HEK293 (cell line): ENCODE measurements around the gene RGS7.

Source experiments
- CTCF ChIA-PET: fragments of 350-600 bp; formaldehyde crosslinking; extraction: SDS; loops from one replicate; lab custom pipeline; 2021; ENCODE audit warnings: antibody characterized with exemption; lab: Yijun Ruan, JAX
- POLR2A ChIA-PET: fragments of 300-600 bp; formaldehyde crosslinking; extraction: SDS; loops from one replicate; lab custom pipeline; 2020; ENCODE audit warnings: antibody characterized with exemption, inconsistent platforms; lab: Yijun Ruan, JAX
- H3K27ac ChIP-seq: fragments of 200-500 bp; sonication (Bioruptor generic); 2 replicates; pipeline ENCODE4 v1.5.1; 2014; ENCODE audit warnings: low read depth, low read length, control low read depth, inconsistent platforms; ENCODE audit errors: extremely low read depth
- H3K36me3 ChIP-seq, 2 experiments: fragments of 200-500 bp in 1 of 2; sonication (Bioruptor generic) in 1 of 2; 1 replicate in 1 of 2; 2 replicates in 1 of 2; pipeline ENCODE4 v1.5.1; 2014 to 2017; ENCODE audit warnings: inconsistent platforms in 2 of 2, low read length in 2 of 2; ENCODE audit not compliant: control insufficient read depth in 2 of 2, insufficient read depth in 1 of 2
- H3K4me1 ChIP-seq: fragments of 200-500 bp; sonication (Bioruptor generic); 2 replicates; pipeline ENCODE4 v1.5.1; 2014; ENCODE audit warnings: mild to moderate bottlenecking, low read length, inconsistent platforms; ENCODE audit not compliant: control insufficient read depth, insufficient read depth
- H3K4me3 ChIP-seq: 2 replicates; pipeline ENCODE4 v1.5.1; 2011; ENCODE audit warnings: low read depth, mild to moderate bottlenecking, control low read depth, low read length, moderate library complexity
- H3K9me3 ChIP-seq: fragments of 200-500 bp; sonication (Bioruptor generic); 2 replicates; pipeline ENCODE4 v1.5.1; 2014; ENCODE audit warnings: low read depth, low read length, inconsistent platforms; ENCODE audit not compliant: control insufficient read depth, insufficient read depth
- EGR2 ChIP-seq: fragments of 450-650 bp; formaldehyde crosslinking; IDR thresholded peaks from 2 replicates; pipeline ENCODE4 v1.5.1; 2016; ENCODE audit warnings: low read depth, missing biosample characterization, missing genetic modification characterization
- GLI2 ChIP-seq: fragments of 450-650 bp; formaldehyde crosslinking; IDR thresholded peaks from 2 replicates; pipeline ENCODE4; 2017; ENCODE audit warnings: missing biosample characterization, missing genetic modification characterization, low read depth, borderline replicate concordance
- HOXA7 ChIP-seq: sonication (generic); formaldehyde crosslinking; IDR thresholded peaks from 2 replicates; pipeline ENCODE4 v1.8.1; 2022; ENCODE audit warnings: missing genetic modification reagents, borderline replicate concordance
- KLF8 ChIP-seq: fragments of 450-650 bp; formaldehyde crosslinking; IDR thresholded peaks from 2 replicates; pipeline ENCODE4 v1.5.1; 2016; ENCODE audit warnings: missing biosample characterization, missing genetic modification characterization
- KLF9 ChIP-seq: fragments of 450-650 bp; formaldehyde crosslinking; IDR thresholded peaks from 2 replicates; pipeline ENCODE4 v1.5.1; 2016; ENCODE audit warnings: missing biosample characterization, missing genetic modification characterization, low read depth
- ZBTB48 ChIP-seq: fragments of 450-650 bp; formaldehyde crosslinking; IDR thresholded peaks from 2 replicates; pipeline ENCODE4 v1.5.1; 2016; ENCODE audit warnings: missing biosample characterization, missing genetic modification characterization
- ZBTB7A ChIP-seq: fragments of 450-650 bp; formaldehyde crosslinking; IDR thresholded peaks from 2 replicates; pipeline ENCODE4 v1.5.1; 2016; ENCODE audit warnings: low read depth, missing biosample characterization, missing genetic modification characterization
- ZNF223 ChIP-seq: fragments of 450-650 bp; formaldehyde crosslinking; IDR thresholded peaks from 2 replicates; pipeline ENCODE4 v1.5.1; 2016; ENCODE audit warnings: missing biosample characterization, missing genetic modification characterization
- ZNF391 ChIP-seq: fragments of 450-650 bp; formaldehyde crosslinking; IDR thresholded peaks from 2 replicates; pipeline ENCODE4 v1.5.1; 2016; ENCODE audit warnings: low read depth, missing biosample characterization, missing genetic modification characterization, borderline replicate concordance
- ZNF558 ChIP-seq: fragments of 450-650 bp; formaldehyde crosslinking; IDR thresholded peaks from 2 replicates; pipeline ENCODE4 v1.5.1; 2016; ENCODE audit warnings: missing biosample characterization, missing genetic modification characterization
- ZNF596 ChIP-seq: fragments of 450-650 bp; IDR thresholded peaks from 2 replicates; pipeline ENCODE4 v1.5.0; 2018; ENCODE audit warnings: missing biosample characterization, mild to moderate bottlenecking, missing genetic modification characterization, moderate library complexity
- ZNF654 ChIP-seq: fragments of 450-650 bp; formaldehyde crosslinking; IDR thresholded peaks from 2 replicates; pipeline ENCODE4 v1.5.1; 2016; ENCODE audit warnings: low read depth, missing biosample characterization, missing genetic modification characterization
- ZNF660 ChIP-seq: fragments of 450-650 bp; IDR thresholded peaks from 2 replicates; pipeline ENCODE4 v1.5.1; 2018; ENCODE audit warnings: missing biosample characterization, mild to moderate bottlenecking, missing genetic modification characterization
- TF ChIP-seq, protein P1 (sequence below): fragments of 450-650 bp; formaldehyde crosslinking; IDR thresholded peaks from 2 replicates; pipeline ENCODE4 v1.5.1; 2016; ENCODE audit warnings: missing biosample characterization, missing genetic modification characterization
- TF ChIP-seq, protein P2 (sequence below): fragments of 450-650 bp; formaldehyde crosslinking; IDR thresholded peaks from 2 replicates; pipeline ENCODE4 v1.5.1; 2016; ENCODE audit warnings: missing biosample characterization, missing genetic modification characterization, low read depth
- TF ChIP-seq, protein P3 (sequence below): fragments of 450-650 bp; formaldehyde crosslinking; IDR thresholded peaks from 2 replicates; pipeline ENCODE4 v1.5.1; 2016; ENCODE audit warnings: missing biosample characterization, missing genetic modification characterization
- TF ChIP-seq, protein P4 (sequence below): fragments of 450-650 bp; formaldehyde crosslinking; IDR thresholded peaks from 2 replicates; pipeline ENCODE4 v1.5.1; 2016; ENCODE audit warnings: missing biosample characterization, missing genetic modification characterization
- TF ChIP-seq, protein P5 (sequence below): fragments of 450-650 bp; formaldehyde crosslinking; IDR thresholded peaks from 2 replicates; pipeline ENCODE4 v1.5.1; 2016; ENCODE audit warnings: missing biosample characterization, missing genetic modification characterization, borderline replicate concordance
- TF ChIP-seq, protein P6 (sequence below): fragments of 450-650 bp; formaldehyde crosslinking; IDR thresholded peaks from 2 replicates; pipeline ENCODE4 v1.5.1; 2016; ENCODE audit warnings: missing biosample characterization, missing genetic modification characterization, borderline replicate concordance
- TF ChIP-seq, protein P7 (sequence below): sonication (generic); formaldehyde crosslinking; IDR thresholded peaks from 2 replicates; pipeline ENCODE4 v1.8.1; 2022; ENCODE audit warnings: mild to moderate bottlenecking, moderate library complexity, missing genetic modification reagents

RGS7 gene

DNA sequence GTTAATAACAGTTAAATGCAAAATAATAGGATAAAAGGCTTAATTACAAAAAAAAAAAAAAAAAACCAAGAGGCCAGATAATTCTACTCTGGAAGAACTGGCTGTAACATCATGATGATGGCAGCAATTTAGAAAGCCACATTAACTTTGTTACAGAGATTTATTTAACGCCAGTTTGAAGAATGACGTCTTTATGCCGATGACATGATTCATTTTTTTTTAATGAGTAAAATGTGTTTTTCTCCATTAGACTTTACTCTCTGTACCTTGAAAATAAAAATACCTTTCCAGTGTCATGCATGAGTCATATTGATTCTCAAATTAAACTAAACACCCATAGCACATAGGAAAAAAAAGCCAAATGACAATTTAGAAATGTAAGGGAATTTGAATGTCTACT is 226.1 kb downstream of the RGS7 start (continued):
- TF ChIP-seq, protein P1, sequence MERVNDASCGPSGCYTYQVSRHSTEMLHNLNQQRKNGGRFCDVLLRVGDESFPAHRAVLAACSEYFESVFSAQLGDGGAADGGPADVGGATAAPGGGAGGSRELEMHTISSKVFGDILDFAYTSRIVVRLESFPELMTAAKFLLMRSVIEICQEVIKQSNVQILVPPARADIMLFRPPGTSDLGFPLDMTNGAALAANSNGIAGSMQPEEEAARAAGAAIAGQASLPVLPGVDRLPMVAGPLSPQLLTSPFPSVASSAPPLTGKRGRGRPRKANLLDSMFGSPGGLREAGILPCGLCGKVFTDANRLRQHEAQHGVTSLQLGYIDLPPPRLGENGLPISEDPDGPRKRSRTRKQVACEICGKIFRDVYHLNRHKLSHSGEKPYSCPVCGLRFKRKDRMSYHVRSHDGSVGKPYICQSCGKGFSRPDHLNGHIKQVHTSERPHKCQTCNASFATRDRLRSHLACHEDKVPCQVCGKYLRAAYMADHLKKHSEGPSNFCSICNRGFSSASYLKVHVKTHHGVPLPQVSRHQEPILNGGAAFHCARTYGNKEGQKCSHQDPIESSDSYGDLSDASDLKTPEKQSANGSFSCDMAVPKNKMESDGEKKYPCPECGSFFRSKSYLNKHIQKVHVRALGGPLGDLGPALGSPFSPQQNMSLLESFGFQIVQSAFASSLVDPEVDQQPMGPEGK (tag by site-specific recombination), result peak; percentile 34; the same call in 1 of the 2 replicates
- TF ChIP-seq ZBTB7A (tag by site-specific recombination), result no peak
- TF ChIP-seq, protein P2, sequence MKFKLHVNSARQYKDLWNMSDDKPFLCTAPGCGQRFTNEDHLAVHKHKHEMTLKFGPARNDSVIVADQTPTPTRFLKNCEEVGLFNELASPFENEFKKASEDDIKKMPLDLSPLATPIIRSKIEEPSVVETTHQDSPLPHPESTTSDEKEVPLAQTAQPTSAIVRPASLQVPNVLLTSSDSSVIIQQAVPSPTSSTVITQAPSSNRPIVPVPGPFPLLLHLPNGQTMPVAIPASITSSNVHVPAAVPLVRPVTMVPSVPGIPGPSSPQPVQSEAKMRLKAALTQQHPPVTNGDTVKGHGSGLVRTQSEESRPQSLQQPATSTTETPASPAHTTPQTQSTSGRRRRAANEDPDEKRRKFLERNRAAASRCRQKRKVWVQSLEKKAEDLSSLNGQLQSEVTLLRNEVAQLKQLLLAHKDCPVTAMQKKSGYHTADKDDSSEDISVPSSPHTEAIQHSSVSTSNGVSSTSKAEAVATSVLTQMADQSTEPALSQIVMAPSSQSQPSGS (tag by site-specific recombination), result peak; percentile 92
- TF ChIP-seq, protein P3, sequence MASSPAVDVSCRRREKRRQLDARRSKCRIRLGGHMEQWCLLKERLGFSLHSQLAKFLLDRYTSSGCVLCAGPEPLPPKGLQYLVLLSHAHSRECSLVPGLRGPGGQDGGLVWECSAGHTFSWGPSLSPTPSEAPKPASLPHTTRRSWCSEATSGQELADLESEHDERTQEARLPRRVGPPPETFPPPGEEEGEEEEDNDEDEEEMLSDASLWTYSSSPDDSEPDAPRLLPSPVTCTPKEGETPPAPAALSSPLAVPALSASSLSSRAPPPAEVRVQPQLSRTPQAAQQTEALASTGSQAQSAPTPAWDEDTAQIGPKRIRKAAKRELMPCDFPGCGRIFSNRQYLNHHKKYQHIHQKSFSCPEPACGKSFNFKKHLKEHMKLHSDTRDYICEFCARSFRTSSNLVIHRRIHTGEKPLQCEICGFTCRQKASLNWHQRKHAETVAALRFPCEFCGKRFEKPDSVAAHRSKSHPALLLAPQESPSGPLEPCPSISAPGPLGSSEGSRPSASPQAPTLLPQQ (tag by site-specific recombination), result 0 out of 2 replicates have a peak, but pooled peaks have one; percentile 23
- TF ChIP-seq ZNF391 (tag by site-specific recombination), result 0 out of 2 replicates have a peak, but pooled peaks have one; percentile 66
- peak; percentile 25; the same call in 1 of the 2 replicates for TF ChIP-seq ZNF654 (tag by site-specific recombination)
- 0 out of 2 replicates have a peak, but pooled peaks have one; percentile 17 for TF ChIP-seq ZNF558
- TF ChIP-seq, protein P4, sequence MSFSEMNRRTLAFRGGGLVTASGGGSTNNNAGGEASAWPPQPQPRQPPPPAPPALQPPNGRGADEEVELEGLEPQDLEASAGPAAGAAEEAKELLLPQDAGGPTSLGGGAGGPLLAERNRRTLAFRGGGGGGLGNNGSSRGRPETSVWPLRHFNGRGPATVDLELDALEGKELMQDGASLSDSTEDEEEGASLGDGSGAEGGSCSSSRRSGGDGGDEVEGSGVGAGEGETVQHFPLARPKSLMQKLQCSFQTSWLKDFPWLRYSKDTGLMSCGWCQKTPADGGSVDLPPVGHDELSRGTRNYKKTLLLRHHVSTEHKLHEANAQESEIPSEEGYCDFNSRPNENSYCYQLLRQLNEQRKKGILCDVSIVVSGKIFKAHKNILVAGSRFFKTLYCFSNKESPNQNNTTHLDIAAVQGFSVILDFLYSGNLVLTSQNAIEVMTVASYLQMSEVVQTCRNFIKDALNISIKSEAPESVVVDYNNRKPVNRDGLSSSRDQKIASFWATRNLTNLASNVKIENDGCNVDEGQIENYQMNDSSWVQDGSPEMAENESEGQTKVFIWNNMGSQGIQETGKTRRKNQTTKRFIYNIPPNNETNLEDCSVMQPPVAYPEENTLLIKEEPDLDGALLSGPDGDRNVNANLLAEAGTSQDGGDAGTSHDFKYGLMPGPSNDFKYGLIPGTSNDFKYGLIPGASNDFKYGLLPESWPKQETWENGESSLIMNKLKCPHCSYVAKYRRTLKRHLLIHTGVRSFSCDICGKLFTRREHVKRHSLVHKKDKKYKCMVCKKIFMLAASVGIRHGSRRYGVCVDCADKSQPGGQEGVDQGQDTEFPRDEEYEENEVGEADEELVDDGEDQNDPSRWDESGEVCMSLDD (tag by site-specific recombination), result no peak
- peak; percentile 50; the same call in 1 of the 2 replicates for TF ChIP-seq GLI2 (tag by site-specific recombination)
- TF ChIP-seq, protein P5, sequence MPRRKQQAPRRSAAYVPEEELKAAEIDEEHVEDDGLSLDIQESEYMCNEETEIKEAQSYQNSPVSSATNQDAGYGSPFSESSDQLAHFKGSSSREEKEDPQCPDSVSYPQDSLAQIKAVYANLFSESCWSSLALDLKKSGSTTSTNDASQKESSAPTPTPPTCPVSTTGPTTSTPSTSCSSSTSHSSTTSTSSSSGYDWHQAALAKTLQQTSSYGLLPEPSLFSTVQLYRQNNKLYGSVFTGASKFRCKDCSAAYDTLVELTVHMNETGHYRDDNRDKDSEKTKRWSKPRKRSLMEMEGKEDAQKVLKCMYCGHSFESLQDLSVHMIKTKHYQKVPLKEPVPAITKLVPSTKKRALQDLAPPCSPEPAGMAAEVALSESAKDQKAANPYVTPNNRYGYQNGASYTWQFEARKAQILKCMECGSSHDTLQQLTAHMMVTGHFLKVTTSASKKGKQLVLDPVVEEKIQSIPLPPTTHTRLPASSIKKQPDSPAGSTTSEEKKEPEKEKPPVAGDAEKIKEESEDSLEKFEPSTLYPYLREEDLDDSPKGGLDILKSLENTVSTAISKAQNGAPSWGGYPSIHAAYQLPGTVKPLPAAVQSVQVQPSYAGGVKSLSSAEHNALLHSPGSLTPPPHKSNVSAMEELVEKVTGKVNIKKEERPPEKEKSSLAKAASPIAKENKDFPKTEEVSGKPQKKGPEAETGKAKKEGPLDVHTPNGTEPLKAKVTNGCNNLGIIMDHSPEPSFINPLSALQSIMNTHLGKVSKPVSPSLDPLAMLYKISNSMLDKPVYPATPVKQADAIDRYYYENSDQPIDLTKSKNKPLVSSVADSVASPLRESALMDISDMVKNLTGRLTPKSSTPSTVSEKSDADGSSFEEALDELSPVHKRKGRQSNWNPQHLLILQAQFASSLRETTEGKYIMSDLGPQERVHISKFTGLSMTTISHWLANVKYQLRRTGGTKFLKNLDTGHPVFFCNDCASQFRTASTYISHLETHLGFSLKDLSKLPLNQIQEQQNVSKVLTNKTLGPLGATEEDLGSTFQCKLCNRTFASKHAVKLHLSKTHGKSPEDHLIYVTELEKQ (tag by site-specific recombination), result peak; percentile 88

DNA sequence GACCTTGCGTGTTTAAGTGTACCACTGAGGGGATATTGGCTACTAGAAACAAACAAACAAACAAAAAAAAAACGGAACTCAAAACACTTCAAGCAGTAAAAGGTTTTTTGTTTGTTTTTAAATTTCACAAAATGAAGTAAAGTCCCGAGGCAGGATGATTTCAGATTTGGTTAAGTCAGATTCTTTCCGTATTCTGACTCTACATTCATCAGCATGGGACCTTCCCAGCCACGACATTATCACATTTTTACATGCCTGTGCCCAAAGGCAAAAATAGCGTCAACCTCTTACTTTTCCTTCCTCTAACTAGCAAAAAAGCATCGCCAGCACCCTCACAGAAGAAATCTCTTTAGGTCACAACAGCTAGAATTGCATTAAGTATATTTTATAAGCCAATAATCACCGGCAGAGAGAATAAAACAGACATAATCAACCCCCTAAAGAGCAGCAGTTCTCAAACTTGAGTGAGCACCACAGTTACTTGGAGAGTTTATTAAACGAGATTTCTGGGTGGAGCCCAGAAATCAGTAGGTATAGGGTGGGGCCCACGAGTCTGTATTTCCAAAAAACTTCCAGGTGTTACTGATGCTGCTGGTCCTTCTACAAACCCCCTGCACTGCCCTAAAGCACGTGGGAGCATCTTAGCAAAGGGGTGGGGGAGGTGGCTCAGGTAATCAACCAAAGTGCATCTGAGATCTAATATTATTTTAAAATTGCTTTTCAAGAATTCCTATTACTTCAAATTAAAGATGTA is 227.6 kb downstream of the RGS7 start:
- Histone ChIP-seq H3K4me1 (peaks cover 19% of the 10 kb centered on the region), H3K4me3 (no peak overlapping the region), H3K27ac (no peak overlapping the region), H3K9me3 (no peaks in the 10 kb centered on the region), H3K36me3 (no peaks in the 10 kb centered on the region)
- ChIA-PET CTCF (interaction anchor here (0.7 kb wide), 1 partner anchor 44 kb away, joined by 4 read pairs; no protein-coding TSS in a partner anchor), POLR2A (interaction anchor here (0.6 to 0.7 kb wide), 2 partner anchors 26 to 33 kb away, joined by 3 to 5 read pairs; no protein-coding TSS in a partner anchor)
- TF ChIP-seq, protein P6, sequence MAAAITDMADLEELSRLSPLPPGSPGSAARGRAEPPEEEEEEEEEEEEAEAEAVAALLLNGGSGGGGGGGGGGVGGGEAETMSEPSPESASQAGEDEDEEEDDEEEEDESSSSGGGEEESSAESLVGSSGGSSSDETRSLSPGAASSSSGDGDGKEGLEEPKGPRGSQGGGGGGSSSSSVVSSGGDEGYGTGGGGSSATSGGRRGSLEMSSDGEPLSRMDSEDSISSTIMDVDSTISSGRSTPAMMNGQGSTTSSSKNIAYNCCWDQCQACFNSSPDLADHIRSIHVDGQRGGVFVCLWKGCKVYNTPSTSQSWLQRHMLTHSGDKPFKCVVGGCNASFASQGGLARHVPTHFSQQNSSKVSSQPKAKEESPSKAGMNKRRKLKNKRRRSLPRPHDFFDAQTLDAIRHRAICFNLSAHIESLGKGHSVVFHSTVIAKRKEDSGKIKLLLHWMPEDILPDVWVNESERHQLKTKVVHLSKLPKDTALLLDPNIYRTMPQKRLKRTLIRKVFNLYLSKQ, result no peak
- TF ChIP-seq ZNF660 (tag by site-specific recombination), result no peak
- TF ChIP-seq HOXA7 (CRISPR knock-in tag), result no peak
- no peak for TF ChIP-seq KLF9 (tag by site-specific recombination)
- TF ChIP-seq, protein P7, sequence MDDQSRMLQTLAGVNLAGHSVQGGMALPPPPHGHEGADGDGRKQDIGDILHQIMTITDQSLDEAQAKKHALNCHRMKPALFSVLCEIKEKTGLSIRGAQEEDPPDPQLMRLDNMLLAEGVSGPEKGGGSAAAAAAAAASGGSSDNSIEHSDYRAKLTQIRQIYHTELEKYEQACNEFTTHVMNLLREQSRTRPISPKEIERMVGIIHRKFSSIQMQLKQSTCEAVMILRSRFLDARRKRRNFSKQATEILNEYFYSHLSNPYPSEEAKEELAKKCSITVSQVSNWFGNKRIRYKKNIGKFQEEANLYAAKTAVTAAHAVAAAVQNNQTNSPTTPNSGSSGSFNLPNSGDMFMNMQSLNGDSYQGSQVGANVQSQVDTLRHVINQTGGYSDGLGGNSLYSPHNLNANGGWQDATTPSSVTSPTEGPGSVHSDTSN (CRISPR knock-in tag), result no peak
- TF ChIP-seq KLF8 (tag by site-specific recombination), result no peak
- TF ChIP-seq ZBTB48 (tag by site-specific recombination), result no peak
- TF ChIP-seq ZNF223, result no peak
- TF ChIP-seq EGR2 (tag by site-specific recombination), result no peak
- no peak for TF ChIP-seq ZNF596 (tag by site-specific recombination)
